DMS153 treated with DMSO at 0.1 percent for 48 hours (cell line): ENCODE data around the gene SBDS.

Experiments used
- DNase-seq: peaks from one replicate; lab custom pipeline; 2025; ENCODE audit not compliant: unreplicated experiment; lab: John Stamatoyannopoulos, UW

SBDS gene

DNA sequence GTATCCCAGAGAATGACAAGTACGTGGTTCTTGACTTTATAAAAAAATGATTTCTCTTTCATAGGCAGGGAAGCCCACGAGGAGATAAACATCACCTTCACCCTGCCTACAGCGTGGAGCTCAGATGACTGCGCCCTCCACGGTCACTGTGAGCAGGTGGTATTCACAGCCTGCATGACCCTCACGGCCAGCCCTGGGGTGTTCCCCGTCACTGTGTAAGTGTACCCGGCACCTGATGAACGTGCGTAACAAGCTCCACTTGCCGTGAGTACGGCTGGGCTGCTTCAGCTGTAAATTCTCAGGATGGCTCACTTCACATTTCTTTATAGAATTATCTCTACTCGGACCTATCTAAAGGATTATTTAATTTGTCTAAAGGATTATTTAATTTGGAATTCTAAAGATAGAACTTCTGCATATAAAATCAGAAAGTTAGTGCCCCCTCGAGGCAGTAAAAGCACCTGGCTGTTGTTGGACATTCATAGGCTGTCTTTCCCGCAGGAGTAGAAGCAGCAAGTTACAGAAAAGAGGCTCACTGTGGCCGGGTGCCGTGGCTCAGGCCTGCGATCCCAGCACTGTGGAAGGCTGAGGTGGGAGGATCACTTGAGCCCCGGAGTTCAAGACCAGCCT is 46.8 kb downstream of the SBDS start:
- DNase-seq = no peak

DNA sequence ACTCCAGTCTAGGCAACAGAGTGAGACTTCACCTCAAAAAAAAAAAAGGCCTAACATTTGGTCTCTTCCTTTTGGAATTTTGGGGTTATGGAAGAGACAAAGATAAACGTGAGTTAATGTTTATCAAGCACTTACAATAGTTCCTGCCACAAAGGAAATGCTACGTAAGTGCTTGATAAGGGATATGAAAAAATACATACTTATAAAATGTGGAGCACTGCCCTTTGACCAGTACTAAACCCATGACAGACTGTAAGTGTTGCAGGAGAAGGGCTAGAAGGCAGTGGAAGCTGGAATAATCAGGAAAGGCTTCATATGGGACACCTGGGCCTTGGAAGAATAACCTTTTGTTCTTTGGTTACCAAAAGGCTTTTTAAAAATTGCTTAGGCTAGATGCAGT is 48.8 kb downstream of the SBDS start:
- DNase-seq = no peak

DNA sequence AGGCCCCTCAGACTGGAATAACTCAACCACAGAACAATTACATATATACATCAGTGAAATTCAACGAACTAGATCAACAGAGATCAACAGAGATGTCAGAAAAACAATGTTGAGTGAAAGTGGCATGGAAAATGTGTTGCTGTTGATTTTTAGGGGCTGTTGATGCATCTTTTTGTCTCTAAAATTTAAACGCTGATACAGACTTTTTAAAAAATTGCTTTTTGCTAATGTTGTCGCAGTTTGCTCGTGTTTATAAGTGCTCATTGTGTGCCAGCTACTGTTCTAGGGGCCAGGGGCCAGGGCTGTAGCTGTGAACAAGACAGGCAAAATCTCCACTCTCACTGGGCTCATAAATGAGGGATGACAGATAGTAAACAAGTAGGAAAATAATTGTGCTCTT is 56.1 kb downstream of the SBDS start:
- no peak for DNase-seq

DNA sequence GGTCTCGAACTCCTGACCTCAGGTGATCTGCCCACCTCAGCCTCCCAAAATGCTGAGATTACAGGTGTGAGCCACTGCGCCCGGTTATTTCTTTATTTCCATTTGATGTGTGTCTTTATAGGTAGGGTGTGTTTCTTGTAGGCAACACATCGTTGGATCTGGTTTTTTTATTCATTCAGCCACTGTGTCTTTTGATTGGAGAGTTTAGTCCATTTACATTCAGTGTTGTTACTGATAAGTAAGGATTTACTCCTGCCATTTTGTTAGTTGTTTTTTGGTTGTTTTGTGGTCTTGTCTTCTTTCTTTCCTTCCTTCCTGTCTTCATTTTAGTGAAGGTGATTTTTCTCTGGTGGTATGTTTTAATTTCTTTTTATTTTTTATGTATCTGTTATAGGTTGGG is 57.4 kb downstream of the SBDS start:
- no peak for DNase-seq
